SK-N-SH treated with all-trans-retinoic acid at 6 μM for 48 hours (cell line): ENCODE data around the gene KLHL29.

Source experiments
- ISL1 ChIP-seq: fragments of 250-450 bp; sonication (Bioruptor Pico); IDR thresholded peaks from 2 replicates; pipeline ENCODE4 v2.1.2; 2022; ENCODE audit warnings: mild to moderate bottlenecking, moderate library complexity
- TF ChIP-seq, protein P1 (sequence below): fragments of 250-450 bp; sonication (Bioruptor Pico); IDR thresholded peaks from 2 replicates; pipeline ENCODE4 v1.5.0; 2020; ENCODE audit warnings: mild to moderate bottlenecking, moderate library complexity

DNA sequence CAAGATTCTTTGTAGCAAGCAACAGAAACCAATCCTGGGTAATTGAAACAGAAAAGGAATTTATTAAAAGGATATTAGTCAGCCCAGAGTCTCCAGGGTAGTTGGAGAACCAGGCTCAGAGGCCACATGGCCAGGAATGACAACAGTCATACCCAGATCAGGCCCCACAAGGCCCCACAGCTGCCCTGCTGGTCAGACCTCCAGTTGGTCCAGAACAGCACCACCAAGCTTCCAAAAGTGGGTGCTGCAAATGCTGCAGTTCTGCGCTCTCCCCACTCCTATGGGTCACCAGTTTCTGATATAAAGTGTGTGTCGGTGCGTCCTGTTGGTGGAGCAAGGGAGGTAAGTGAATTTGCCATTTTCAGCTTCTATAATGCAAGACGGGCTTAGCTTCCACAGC lies 29.9 kb downstream of the KLHL29 start:
- TF ChIP-seq ISL1: no peak
- TF ChIP-seq, protein P1, sequence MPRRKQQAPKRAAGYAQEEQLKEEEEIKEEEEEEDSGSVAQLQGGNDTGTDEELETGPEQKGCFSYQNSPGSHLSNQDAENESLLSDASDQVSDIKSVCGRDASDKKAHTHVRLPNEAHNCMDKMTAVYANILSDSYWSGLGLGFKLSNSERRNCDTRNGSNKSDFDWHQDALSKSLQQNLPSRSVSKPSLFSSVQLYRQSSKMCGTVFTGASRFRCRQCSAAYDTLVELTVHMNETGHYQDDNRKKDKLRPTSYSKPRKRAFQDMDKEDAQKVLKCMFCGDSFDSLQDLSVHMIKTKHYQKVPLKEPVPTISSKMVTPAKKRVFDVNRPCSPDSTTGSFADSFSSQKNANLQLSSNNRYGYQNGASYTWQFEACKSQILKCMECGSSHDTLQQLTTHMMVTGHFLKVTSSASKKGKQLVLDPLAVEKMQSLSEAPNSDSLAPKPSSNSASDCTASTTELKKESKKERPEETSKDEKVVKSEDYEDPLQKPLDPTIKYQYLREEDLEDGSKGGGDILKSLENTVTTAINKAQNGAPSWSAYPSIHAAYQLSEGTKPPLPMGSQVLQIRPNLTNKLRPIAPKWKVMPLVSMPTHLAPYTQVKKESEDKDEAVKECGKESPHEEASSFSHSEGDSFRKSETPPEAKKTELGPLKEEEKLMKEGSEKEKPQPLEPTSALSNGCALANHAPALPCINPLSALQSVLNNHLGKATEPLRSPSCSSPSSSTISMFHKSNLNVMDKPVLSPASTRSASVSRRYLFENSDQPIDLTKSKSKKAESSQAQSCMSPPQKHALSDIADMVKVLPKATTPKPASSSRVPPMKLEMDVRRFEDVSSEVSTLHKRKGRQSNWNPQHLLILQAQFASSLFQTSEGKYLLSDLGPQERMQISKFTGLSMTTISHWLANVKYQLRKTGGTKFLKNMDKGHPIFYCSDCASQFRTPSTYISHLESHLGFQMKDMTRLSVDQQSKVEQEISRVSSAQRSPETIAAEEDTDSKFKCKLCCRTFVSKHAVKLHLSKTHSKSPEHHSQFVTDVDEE (CRISPR knock-in tag): no peak
